T-helper 1 cell treated with Interleukin-12 subunit alpha and Interleukin-12 subunit beta and Interleukin-4 antibody, amounts not matched to agents 30 ng/mL and 1 ng/mL, for 36 hours (primary cell): ENCODE data around the gene IFNAR1. TPM values are rescaled to one million over a fixed set of nuclear protein-coding genes. Genes with fewer than 3 reads are reported as not detected.

ENCODE experiments used
- intact Hi-C: fragments of 100-400 bp; cut with micrococcal nuclease; formaldehyde crosslinking; loops from one replicate; pipeline ENCODE4 v1.15.1; 2024
- total RNA-seq: library from RNA; stranded (reverse); gene quantifications from 2 replicates; pipeline ENCODE4 v1.2.3, GENCODE V29; 2022

Gene IFNAR1
- total RNA-seq, 1 donor from 2014 or later, result 34.7 TPM

- intact Hi-C loops, result loop anchor here (1.0 to 10.0 kb wide), 6 partner anchors 12 to 434 kb away; partner anchors contain the start of gene IFNAR1
Measured at GRCh38 chr21:33374080-33374449, 49.3 kb downstream of the IFNAR1 start.

DNA sequence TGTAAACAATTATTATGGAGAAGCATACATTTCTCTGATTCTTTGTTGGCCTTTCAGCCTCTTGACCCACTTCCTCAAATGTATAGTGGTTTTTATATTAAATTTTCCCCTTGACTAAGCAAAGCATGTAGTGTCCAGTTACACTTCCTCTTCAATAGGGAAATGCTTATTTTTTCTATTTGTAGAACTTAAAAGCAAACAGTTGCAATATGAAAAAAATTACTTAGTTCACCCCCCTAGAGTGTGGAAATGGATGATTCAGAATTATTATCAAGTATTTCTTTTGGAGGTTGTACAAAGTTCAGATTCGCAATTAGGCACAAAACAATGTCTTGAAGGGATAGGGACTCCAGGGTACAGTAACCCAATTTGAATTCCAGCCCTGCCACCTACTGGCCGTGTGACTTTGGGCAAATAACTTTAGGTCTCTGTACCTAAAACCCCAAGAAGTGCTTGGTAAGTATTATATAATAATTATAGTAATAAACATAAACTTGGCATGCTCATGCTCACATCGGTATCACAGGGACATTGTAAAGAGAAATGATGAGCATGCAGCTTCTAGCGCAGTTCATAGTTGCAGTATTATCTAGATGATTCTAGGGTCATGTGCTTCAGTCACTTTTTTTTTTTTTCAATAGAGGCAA is 49.8 kb downstream of the IFNAR1 start:
- intact Hi-C loops, result loop anchor here (1.0 to 10.0 kb wide), 6 partner anchors 12 to 434 kb away; partner anchors contain the start of gene IFNAR1

- intact Hi-C loops, result loop anchor here (2.0 to 10.0 kb wide), 2 partner anchors 50 to 230 kb away; partner anchors contain the start of gene IFNAR1
Measured at GRCh38 chr21:33375101-33375644, 50.4 kb downstream of the IFNAR1 start.

DNA sequence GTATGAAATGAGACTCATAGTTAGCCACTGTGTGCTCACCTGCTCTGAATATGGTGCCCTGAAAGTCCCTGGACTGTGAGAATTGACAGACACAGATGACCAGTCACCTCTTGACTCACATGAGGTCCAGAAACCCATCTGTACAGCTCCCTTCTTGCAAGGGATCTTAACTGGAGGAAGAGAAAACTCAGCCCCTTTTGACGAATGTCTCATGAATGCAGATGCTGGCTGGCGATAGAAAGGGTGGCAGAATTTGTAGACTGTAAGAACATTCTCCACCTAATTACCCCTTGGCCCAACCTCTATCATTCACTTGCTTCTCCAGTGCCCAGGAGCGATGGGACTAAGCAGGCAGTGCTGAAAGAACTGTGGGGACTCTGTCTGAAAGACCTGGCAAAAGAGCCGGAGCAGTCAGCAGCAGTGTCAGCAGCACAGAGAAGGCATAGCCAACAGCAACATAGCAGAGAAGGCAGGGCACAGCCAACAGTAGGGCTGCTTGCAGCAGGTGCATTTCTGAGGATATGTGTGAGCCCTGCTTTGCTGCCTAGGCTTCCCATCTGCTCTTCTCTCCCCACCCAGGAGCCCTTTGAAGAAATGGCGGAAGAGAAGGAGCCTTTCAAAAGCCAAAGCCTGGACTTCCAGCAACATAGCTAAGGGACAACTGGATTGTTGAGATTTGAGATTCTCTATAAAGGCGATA is 52.6 kb downstream of the IFNAR1 start:
- intact Hi-C loops, result loop anchor here (10.0 kb wide), 1 partner anchor 227 kb away; no protein-coding TSS in a partner anchor

DNA sequence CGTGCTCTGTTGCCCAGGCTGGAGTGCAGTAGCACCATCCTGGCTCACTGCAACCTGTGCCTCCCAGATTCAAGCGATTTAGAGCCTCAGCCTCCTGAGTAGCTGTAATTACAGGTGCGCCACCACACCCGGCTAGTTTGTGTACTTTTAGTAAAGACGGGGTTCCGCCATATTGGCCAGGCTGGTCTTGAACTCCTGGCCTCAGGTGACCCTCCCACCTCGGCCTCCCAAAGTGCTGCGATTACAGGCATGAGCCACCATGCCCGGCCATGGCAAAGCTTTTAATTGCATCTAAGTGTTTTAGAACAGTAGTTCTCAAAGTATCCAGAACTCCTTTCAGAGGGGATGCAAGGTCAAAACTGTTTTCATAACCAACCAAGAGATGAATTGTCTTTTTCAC is 53.3 kb downstream of the IFNAR1 start:
- intact Hi-C loops, result loop anchor here (10.0 kb wide), 1 partner anchor 227 kb away; no protein-coding TSS in a partner anchor

GRCh38 chr21:33379934-33380333 is 55.2 kb downstream of the IFNAR1 start:
- intact Hi-C loops, result loop anchor here (1.0 to 10.0 kb wide), 6 partner anchors 19 to 448 kb away; partner anchors contain the start of genes GART, ITSN1 and SON

GRCh38 chr21:33380483-33380998 is 55.8 kb downstream of the IFNAR1 start:
- intact Hi-C loops, result loop anchor here (1.0 to 5.0 kb wide), 5 partner anchors 19 to 448 kb away; partner anchors contain the start of genes GART, ITSN1 and SON

GRCh38 chr21:33381381-33381780 is 56.6 kb downstream of the IFNAR1 start:
- intact Hi-C loops, result loop anchor here (5.0 kb wide), 2 partner anchors 161 to 449 kb away; partner anchors contain the start of genes GART and SON

- intact Hi-C loops, result loop anchor here (1.0 to 5.0 kb wide), 6 partner anchors 21 to 451 kb away; partner anchors contain the start of genes GART, IFNAR1, SON and TMEM50B
Measured at GRCh38 chr21:33383056-33383888, 58.5 kb downstream of the IFNAR1 start.

DNA sequence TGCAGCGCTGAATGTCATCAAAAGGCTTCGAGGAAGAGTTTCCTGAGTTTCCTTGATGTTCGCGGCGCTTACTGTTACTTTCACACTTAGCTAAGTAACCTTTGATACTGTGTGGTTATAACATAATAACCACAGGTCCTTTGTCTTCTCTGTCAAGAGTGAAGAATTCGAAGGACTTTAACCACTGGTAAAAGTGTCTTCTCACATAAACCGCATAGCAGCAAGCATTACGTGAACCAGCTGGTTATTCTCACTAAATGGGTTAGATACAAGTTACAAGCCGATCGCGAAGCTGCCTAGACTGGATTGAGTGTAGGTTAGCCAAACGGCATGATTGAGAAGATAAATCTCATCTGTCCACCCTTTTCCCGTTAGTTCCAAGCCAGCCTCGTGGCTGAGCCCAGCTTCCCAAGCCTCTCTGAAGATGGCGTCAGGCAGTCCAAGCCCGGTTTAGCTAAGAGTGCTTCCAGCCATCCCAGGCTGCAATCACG is 60.1 kb downstream of the IFNAR1 start:
- intact Hi-C loops, result loop anchor here (2.0 to 5.0 kb wide), 3 partner anchors 24 to 453 kb away; partner anchors contain the start of genes GART and SON

GRCh38 chr21:33386222-33386784 is 61.5 kb downstream of the IFNAR1 start:
- intact Hi-C loops, result no loop called here

DNA sequence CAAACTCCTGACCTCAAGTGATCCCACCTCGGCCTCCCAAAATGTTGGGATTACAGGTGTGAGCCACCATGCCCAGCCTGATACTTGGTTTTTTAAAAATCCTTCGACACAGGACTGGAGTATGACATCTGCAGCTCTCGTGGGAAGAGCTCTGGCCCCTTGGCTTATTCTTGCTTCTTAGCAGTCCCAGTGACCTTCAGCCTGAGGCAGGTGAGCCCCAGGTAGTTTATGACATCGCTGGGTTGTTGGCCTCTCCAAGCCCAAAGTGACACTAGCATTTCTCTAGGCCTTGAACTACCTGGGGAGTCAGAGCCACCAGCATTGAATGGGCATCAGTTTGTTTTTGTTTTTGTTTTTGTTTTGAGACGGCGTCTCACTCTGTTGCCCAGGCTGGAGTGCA is 62.5 kb downstream of the IFNAR1 start:
- intact Hi-C loops, result no loop called here

DNA sequence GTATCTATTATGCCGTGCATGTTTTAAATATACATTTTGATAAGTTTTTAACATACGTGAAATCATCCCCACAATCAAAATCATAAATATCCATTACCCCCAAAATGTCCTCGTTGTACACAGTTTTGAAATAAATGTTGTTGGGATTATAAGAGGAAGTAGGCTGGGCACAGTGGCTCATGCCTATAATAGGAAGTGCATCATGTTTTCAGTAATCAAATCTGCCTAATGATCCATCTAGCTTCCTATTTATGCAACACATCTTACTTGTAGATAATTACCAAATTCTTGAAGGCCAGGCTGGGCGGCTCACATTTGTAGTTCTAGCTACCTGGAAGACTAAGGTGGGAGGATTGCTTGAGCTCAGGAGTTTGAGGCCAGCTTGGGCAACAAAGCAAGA is 63.4 kb downstream of the IFNAR1 start:
- intact Hi-C loops, result no loop called here

DNA sequence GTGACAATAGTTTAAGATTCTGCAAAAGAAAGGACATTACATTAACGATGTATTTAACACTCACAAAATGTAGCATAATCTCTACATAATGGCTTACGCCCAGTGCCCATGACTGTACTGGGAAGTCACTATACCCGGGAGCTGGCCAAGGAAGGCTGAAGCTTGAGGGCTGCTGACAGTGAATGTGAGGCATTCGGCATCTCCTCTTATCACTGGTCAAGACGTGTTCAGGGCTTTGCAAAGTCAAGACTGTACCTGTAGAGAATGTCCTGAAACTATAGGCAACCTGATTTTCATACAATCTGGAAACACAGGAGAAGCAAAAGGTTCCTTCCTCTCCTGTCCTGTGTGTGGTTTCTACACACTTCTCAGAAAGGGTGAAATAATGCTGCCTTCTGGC is 65.7 kb downstream of the IFNAR1 start:
- intact Hi-C loops, result no loop called here

- intact Hi-C loops, result no loop called here
Measured at GRCh38 chr21:33391656-33392055, 66.9 kb downstream of the IFNAR1 start.

- intact Hi-C loops, result no loop called here
Measured at GRCh38 chr21:33392284-33392985, 67.7 kb downstream of the IFNAR1 start.

DNA sequence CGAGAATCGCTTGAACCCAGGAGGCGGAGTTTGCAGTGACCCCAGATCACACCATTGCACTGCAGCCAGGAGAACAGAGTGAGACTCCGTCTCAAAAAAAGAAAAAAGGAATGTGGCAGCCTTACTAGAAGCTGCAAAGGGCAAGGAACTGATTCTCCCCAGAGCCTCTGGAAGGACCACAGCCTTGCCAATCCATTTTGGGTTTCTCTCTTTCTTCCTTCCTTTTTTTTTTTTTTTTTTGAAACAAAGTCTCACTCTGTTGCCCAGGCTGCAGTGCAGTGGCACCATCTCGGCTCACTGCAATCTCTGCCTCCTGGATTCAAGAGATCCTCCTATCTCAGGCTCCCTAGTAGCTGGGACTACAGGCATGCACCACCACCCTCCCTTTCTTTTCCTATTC is 68.6 kb downstream of the IFNAR1 start:
- intact Hi-C loops, result no loop called here

DNA sequence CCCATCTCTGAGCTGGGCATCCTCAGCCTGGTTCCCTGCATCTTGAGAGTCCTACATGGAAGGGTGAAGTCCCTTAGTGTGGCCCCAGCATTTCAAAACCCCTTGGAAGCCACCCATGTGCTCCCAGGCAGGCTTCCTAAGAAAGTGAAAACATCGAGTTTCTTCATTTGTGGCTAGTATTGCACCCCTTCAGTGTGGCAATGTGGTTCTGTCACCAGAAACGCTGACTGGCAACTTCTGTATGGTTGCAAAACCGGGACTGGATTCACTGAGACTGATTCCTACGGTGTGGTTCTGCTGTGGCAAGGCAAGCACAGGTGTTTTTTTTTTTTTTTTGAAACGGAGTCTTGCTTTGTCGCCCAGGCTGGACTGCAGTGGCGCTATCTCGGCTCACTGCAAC is 69.5 kb downstream of the IFNAR1 start:
- intact Hi-C loops, result no loop called here

GRCh38 chr21:33395891-33396331 is 71.1 kb downstream of the IFNAR1 start:
- intact Hi-C loops, result no loop called here
